A673 (cell line): Measurements from ENCODE around the gene FLT1. TPM values are rescaled to one million over a fixed set of nuclear protein-coding genes. Genes with fewer than 3 reads are reported as not detected.

Experiments used
- BruUV-seq: library from RNA; stranded (reverse); fragments of 400-500 nt; replicated peaks from 2 replicates; lab custom pipeline; 2021; lab: Mats Ljungman, UMichigan
- CTCF ChIA-PET: fragments of 300-600 bp; sonication (Branson Sonifier 250); formaldehyde crosslinking; loops from one replicate; lab custom pipeline; 2022; ENCODE audit warnings: antibody characterized with exemption; lab: Charles Lee
- POLR2A ChIA-PET: fragments of 300-600 bp; sonication (Branson Sonifier 250); formaldehyde crosslinking; loops from one replicate; lab custom pipeline; 2022; ENCODE audit warnings: antibody characterized with exemption; ENCODE audit not compliant: low non-redundant PET; lab: Charles Lee
- DNase-seq: peaks from one replicate; pipeline ENCODE4 v3.0.0-alpha.2; 2015; ENCODE audit warnings: low spot score
- H3K27ac ChIP-seq: fragments of 200-600 bp; sonication (generic); 2 replicates; pipeline ENCODE4 v1.5.1; 2016; ENCODE audit warnings: mixed run types, low read depth, mild to moderate bottlenecking, mixed read lengths, antibody characterized with exemption, low read length; ENCODE audit not compliant: poor library complexity, severe bottlenecking
- H3K27me3 ChIP-seq: fragments of 200-600 bp; sonication (generic); replicated peaks from 2 replicates; pipeline ENCODE4 v1.6.1; 2017; ENCODE audit warnings: mixed run types, low read depth, mild to moderate bottlenecking, mixed read lengths, antibody characterized with exemption, low read length; ENCODE audit not compliant: insufficient read depth, poor library complexity
- H3K36me3 ChIP-seq: fragments of 200-600 bp; sonication (generic); 2 replicates; pipeline ENCODE4 v1.6.1; 2016; ENCODE audit warnings: mixed run types, mild to moderate bottlenecking, mixed read lengths, antibody characterized with exemption, low read length; ENCODE audit not compliant: insufficient read depth, poor library complexity, severe bottlenecking
- H3K4me1 ChIP-seq: fragments of 200-600 bp; sonication (generic); 2 replicates; pipeline ENCODE4 v1.6.1; 2017; ENCODE audit warnings: mixed run types, mild to moderate bottlenecking, mixed read lengths, antibody characterized with exemption, low read length; ENCODE audit not compliant: insufficient read depth, poor library complexity, severe bottlenecking
- H3K4me3 ChIP-seq: fragments of 200-600 bp; sonication (generic); 2 replicates; pipeline ENCODE4 v1.5.1; 2016; ENCODE audit warnings: low read depth, mixed run types, mild to moderate bottlenecking, mixed read lengths, low read length; ENCODE audit not compliant: poor library complexity, severe bottlenecking
- H3K9me3 ChIP-seq: fragments of 200-600 bp; sonication (generic); 2 replicates; pipeline ENCODE4 v1.6.1; 2016; ENCODE audit warnings: mixed run types, low read depth, mild to moderate bottlenecking, mixed read lengths, antibody characterized with exemption, low read length; ENCODE audit not compliant: poor library complexity, severe bottlenecking
- EZH2 ChIP-seq: fragments of 200-600 bp; sonication (generic); IDR thresholded peaks from 2 replicates; pipeline ENCODE4 v1.6.1; 2017; ENCODE audit warnings: borderline replicate concordance, low read depth, mild to moderate bottlenecking, mixed read lengths, antibody characterized with exemption, low read length; ENCODE audit not compliant: poor library complexity, severe bottlenecking
- intact Hi-C: fragments of 100-400 bp; cut with micrococcal nuclease; formaldehyde crosslinking; loops from one replicate; pipeline ENCODE4 v1.10.0; 2022; ENCODE audit not compliant: unreplicated experiment
- total RNA-seq: library from RNA; stranded (reverse); gene quantifications from 2 replicates; pipeline ENCODE4 v1.2.3, GENCODE V29; 2021
- TF ChIP-seq, protein P1 (sequence below): fragments of 300-800, 200-600 bp; sonication (generic); conservative IDR thresholded peaks from 2 replicates; pipeline ENCODE4 v1.5.1; 2017; ENCODE audit warnings: low read depth, mild to moderate bottlenecking, antibody characterized with exemption, low read length, moderate library complexity, mixed read lengths

FLT1 gene
- total RNA-seq, 1 experiment from 2014 or later = 5.2 TPM

- Histone ChIP-seq H3K9me3 (no peaks in the 10 kb centered on the region), H3K4me3 (no peak overlapping the region), H3K4me1 (peaks cover 15% of the 10 kb centered on the region), H3K27ac (no peak overlapping the region), H3K36me3 (no peaks in the 10 kb centered on the region), H3K27me3 (no peaks in the 10 kb centered on the region)
- no TSS peak for BruUV-seq
- no peak for TF ChIP-seq EZH2
- TF ChIP-seq, protein P1, sequence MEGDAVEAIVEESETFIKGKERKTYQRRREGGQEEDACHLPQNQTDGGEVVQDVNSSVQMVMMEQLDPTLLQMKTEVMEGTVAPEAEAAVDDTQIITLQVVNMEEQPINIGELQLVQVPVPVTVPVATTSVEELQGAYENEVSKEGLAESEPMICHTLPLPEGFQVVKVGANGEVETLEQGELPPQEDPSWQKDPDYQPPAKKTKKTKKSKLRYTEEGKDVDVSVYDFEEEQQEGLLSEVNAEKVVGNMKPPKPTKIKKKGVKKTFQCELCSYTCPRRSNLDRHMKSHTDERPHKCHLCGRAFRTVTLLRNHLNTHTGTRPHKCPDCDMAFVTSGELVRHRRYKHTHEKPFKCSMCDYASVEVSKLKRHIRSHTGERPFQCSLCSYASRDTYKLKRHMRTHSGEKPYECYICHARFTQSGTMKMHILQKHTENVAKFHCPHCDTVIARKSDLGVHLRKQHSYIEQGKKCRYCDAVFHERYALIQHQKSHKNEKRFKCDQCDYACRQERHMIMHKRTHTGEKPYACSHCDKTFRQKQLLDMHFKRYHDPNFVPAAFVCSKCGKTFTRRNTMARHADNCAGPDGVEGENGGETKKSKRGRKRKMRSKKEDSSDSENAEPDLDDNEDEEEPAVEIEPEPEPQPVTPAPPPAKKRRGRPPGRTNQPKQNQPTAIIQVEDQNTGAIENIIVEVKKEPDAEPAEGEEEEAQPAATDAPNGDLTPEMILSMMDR = no peak
- CTCF ChIA-PET = no interaction called here
- POLR2A ChIA-PET = interaction anchor here (0.6 kb wide), 1 partner anchor 277 kb away, joined by 16 read pairs; no protein-coding TSS in a partner anchor
- DNase-seq = peak; percentile 70
- intact Hi-C loops = no loop called here
These were observed 18.8 kb downstream of the FLT1 start for GRCh38 chr13:28475916-28476725.

GRCh38 chr13:28474491-28475134, 20.3 kb downstream of the FLT1 start:
- TF ChIP-seq, protein P1 = no peak
- TF ChIP-seq EZH2 = no peak
- Histone ChIP-seq H3K4me3 (no peak overlapping the region), H3K9me3 (no peaks in the 10 kb centered on the region), H3K4me1 (peaks cover 15% of the 10 kb centered on the region), H3K27me3 (no peaks in the 10 kb centered on the region), H3K36me3 (no peaks in the 10 kb centered on the region), H3K27ac (no peak overlapping the region)
- no peak for DNase-seq
- intact Hi-C loops = no loop called here
- ChIA-PET CTCF (no interaction called here), POLR2A (no interaction called here)
- no TSS peak for BruUV-seq

DNA sequence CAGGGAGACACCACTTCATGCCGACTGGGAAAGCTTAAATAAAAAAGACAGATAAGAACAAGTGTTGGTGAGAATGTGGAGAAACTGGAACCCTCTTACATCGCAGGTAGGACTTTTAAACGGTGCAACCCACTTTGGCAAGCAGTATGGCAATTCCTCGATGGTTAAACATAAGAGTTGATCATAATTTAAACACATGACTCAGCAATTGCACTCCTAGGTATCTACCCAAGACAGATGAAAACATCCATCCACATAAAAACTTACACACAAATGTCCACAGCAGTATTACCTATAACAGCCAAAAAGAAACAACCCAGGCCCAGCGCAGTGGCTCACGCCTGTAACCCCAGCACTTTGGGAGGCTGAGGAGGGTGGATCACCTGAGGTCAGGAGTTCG, 21.9 kb downstream of the FLT1 start:
- no TSS peak for BruUV-seq
- Histone ChIP-seq H3K4me1 (peaks cover 15% of the 10 kb centered on the region), H3K9me3 (no peaks in the 10 kb centered on the region), H3K27me3 (no peaks in the 10 kb centered on the region), H3K4me3 (no peak overlapping the region), H3K36me3 (no peaks in the 10 kb centered on the region), H3K27ac (no peak overlapping the region)
- ChIA-PET POLR2A (no interaction called here), CTCF (no interaction called here)
- no peak for TF ChIP-seq EZH2
- TF ChIP-seq, protein P1 = no peak
- no peak for DNase-seq
- intact Hi-C loops = no loop called here
